22Rv1 (cell line): ENCODE data around the gene GALNT16.

Source experiments
- CTCF ChIP-seq: fragments of 450-650 bp; IDR thresholded peaks from 2 replicates; pipeline ENCODE4 v1.5.1; 2017; ENCODE audit warnings: mild to moderate bottlenecking
- ZFX ChIP-seq: fragments of 450-650 bp; IDR thresholded peaks from 2 replicates; pipeline ENCODE4 v1.6.1; 2017; ENCODE audit warnings: antibody characterized with exemption, borderline replicate concordance

- TF ChIP-seq CTCF: no peak
- TF ChIP-seq ZFX: no peak
Measured at GRCh38 chr14:69249603-69250002, 10.4 kb upstream of the GALNT16 start.
